Ectodermal cell (in vitro differentiated cells): ENCODE data around the gene ZFYVE19. TPM values are rescaled to one million over a fixed set of nuclear protein-coding genes. Genes with fewer than 3 reads are reported as not detected.

ENCODE experiments used
- H3K27ac ChIP-seq: 2 replicates; pipeline ENCODE4 v1.7.0; 2013; ENCODE audit warnings: mild to moderate bottlenecking, low read depth, low read length; ENCODE audit not compliant: insufficient read depth, poor library complexity, severe bottlenecking
- H3K27me3 ChIP-seq: 2 replicates; pipeline ENCODE4 v1.7.0; 2013; ENCODE audit warnings: mild to moderate bottlenecking, low read length; ENCODE audit not compliant: insufficient read depth, control insufficient read depth, poor library complexity, severe bottlenecking
- H3K36me3 ChIP-seq: one replicate; pipeline ENCODE4 v1.7.0; 2013; ENCODE audit warnings: low read length; ENCODE audit not compliant: control insufficient read depth, insufficient read depth
- H3K4me1 ChIP-seq: one replicate; pipeline ENCODE4 v1.7.0; 2013; ENCODE audit warnings: low read length; ENCODE audit not compliant: control insufficient read depth, insufficient read depth
- H3K4me3 ChIP-seq: 2 replicates; pipeline ENCODE4 v1.7.0; 2013; ENCODE audit warnings: low read depth, low read length, control low read depth; ENCODE audit not compliant: insufficient read depth
- H3K9me3 ChIP-seq: 2 replicates; pipeline ENCODE4 v1.7.0; 2013; ENCODE audit warnings: mild to moderate bottlenecking, low read length, moderate library complexity; ENCODE audit not compliant: control insufficient read depth
- WGBS, 2 experiments: methylation state at CpG; one replicate each; pipeline ENCODE4 v1.1.7; 2013; ENCODE audit warnings: missing lambda C conversion rate in 2 of 2; 5-methylcytosine and 5-hydroxymethylcytosine counted together
- polyA plus RNA-seq, 4 experiments: library from polyadenylated mRNA; stranded (reverse); fragments of 50-300 nt; gene quantifications; one replicate each; pipeline ENCODE4 v1.2.3, GENCODE V29; 2013

Gene ZFYVE19, protein sequence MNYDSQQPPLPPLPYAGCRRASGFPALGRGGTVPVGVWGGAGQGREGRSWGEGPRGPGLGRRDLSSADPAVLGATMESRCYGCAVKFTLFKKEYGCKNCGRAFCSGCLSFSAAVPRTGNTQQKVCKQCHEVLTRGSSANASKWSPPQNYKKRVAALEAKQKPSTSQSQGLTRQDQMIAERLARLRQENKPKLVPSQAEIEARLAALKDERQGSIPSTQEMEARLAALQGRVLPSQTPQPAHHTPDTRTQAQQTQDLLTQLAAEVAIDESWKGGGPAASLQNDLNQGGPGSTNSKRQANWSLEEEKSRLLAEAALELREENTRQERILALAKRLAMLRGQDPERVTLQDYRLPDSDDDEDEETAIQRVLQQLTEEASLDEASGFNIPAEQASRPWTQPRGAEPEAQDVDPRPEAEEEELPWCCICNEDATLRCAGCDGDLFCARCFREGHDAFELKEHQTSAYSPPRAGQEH
- polyA plus RNA-seq (2013, experiment 1 of 4) = 20.2 TPM
- polyA plus RNA-seq (2013, experiment 2 of 4) = 14.5 TPM
- 13.3 TPM for polyA plus RNA-seq (2013, experiment 3 of 4)
- polyA plus RNA-seq (2013, experiment 4 of 4) = 17.6 TPM

DNA sequence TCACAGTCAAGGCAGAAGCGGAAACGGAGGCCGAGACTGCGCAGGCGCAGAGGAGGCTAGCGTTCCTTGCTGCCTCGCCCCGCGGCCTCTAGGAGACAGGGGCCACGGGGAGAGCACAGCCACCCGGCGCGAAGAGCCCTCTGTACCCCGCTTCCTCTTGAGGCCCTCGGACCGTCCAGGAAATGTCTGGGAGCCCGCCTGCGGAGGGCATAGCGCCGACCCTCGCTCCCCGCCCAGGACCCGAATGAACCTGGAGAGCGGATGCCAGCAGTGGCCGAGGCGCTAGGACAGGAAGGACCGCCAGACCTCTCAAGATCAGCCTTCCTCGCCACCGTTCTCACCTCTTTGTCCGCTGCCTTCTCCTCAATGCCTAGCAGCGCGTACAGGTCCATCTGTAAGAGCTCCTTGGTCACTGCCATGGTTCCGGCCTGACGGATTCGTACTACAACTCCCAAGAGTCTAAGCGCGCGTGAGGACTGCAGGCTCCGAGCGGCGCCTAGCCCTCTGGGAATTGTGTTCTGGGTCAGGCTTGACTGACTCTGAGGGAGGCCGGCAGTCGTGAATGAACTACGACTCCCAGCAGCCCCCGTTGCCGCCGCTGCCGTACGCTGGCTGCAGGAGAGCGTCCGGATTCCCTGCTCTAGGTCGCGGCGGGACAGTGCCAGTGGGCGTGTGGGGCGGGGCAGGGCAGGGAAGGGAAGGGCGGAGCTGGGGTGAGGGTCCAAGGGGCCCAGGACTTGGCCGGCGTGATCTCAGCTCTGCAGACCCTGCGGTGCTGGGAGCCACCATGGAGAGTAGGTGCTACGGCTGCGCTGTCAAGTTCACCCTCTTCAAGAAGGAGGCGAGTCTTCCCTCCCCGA lies at the start of gene ZFYVE19, which contains the start of gene DNAJC17:
Gene ZFYVE19 (plus strand): TSS at position 62 of the 860 bp plus-strand sequence. CDS start 501 bp downstream, at position 563.
Gene DNAJC17 (minus strand): TSS at position 446 of the 860 bp plus-strand sequence. CDS start 27 bp downstream, at position 419.
- no peaks in the 10 kb centered on the region for H3K36me3 ChIP-seq
- peaks cover 6% of the 10 kb centered on the region for H3K4me1 ChIP-seq
- peak within 1 kb of the TSS; percentile 100 for H3K4me3 ChIP-seq
- no peak within 1 kb of the TSS for H3K27ac ChIP-seq
- H3K9me3 ChIP-seq = no peaks in the 10 kb centered on the region
- H3K27me3 ChIP-seq = no peaks in the 10 kb centered on the region
- 0 to 1% methylated on average over 64 of the region's 64 CpGs for WGBS, 2 experiments

DNA sequence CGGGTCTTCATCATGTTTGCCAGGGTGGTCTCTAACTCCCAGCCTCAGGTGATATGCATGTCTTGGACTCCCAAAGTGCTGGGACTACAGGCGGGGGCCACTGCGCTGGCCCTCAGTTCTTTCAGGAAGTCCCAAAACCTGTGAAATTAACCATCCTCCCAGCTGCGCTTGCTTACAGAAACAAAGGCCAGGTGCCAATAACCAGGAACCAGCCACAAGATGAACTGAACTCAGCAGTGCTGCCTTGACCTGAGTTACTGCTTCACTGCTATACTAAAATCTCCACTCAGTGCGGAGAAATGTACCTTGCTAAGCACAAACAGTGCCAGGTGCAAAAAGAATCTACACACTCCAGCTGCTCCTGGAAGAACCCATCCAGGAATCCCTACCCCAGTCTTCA lies 46.9 kb upstream of the ZFYVE19 start:
- H3K9me3 ChIP-seq = no peaks in the 10 kb centered on the region
- 95% methylated on average over 5 of the region's 5 CpGs for WGBS, 2 experiments
- H3K27me3 ChIP-seq = peaks cover 26% of the 10 kb centered on the region
- H3K36me3 ChIP-seq = no peaks in the 10 kb centered on the region
- H3K4me1 ChIP-seq = peaks cover 3% of the 10 kb centered on the region
- no peak overlapping the region for H3K4me3 ChIP-seq
- no peak overlapping the region for H3K27ac ChIP-seq

DNA sequence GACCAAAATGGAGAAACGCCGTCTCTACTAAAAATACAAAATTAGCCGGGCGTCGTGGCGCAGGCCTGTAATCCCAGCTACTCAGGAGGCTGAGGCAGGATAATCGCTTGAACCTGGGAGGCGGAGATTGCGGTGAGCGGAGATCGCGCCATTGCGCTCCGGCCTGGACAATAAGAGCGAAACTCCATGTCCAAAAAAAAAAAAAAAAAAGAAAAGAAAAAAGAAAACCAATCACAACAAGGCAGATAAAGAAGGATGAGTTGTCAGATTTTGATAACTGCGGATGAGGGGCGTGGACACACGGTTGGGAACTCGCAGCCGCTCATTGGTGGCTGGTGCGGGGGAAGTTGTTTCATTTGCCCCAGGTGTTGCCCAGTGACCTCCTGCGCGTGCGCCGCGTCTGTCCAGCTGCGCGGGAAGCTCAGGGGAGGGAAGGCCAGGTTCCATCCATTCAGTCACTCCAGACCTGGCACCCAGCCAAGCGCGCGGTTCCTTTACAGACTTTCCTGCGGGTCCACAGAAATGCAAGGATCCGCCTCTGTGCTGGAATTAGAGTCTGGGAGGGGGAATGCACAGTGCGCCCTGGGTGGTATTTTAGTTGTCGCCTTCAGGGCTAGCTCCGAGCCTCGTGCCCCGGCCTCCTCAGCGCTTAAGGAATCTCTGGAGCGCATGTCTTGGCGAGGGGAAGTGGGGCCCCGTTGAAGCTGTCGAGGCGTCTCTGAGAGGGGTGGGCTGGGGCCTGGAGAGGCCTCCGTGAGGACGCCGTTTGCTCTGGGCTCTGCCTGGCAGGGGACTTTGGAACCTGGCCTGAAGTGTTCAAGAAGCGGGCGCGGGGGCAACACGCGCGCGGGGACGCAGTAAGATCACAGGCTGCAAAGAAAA lies 43.7 kb upstream of the ZFYVE19 start:
- no peak overlapping the region for H3K27ac ChIP-seq
- peaks cover 18% of the 10 kb centered on the region for H3K4me1 ChIP-seq
- no peaks in the 10 kb centered on the region for H3K9me3 ChIP-seq
- peak overlapping the region; percentile 47 for H3K4me3 ChIP-seq
- 66% methylated on average over 55 of the region's 55 CpGs for WGBS, 2 experiments
- H3K36me3 ChIP-seq = no peaks in the 10 kb centered on the region
- peaks cover 30% of the 10 kb centered on the region for H3K27me3 ChIP-seq

DNA sequence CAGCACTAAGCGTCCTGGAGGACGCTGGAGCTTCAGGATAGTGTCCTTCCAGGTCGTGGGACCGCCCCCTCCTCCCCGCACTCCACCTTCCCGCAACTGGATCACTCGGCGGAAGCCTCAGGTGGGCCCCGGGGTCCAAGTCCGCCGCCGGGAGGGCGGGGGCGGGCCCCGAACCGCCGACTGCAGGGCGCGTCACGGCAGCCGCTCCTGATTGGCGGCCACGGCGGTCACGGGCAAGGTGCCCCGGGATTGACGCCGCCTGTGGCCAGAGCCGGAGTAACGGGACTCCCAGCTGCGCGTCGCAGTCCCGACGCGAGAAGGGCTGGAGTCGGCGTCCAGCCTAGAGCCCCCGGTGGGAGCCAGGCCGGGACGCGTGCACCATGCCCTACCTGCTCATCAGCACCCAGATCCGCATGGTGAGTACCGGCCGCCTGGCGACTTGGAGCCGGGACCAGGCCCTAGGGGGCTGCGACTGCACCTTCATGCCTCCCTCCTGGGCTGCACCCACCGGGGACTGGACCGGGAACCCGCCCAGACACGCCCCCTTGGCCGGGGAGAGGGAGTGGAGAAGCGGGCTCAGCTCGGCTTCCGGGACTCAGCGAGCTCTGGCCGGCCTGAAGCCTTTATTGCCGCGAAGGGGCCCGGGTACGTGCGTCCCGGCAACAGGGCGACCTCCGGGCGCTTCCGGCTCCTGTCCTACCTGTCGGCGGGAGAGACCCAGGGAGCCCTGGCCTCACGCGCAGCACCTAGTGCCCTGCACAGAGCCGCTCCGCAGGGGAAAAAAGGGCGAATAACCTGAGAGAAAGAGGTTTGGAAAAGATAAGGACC lies 42.9 kb upstream of the ZFYVE19 start, which contains the start of gene GCHFR:
Gene GCHFR (plus strand): TSS at position 268 of the 828 bp plus-strand sequence. CDS start 113 bp downstream, at position 381.
- H3K27ac ChIP-seq = no peak within 1 kb of the TSS
- H3K27me3 ChIP-seq = peaks cover 30% of the 10 kb centered on the region
- no peaks in the 10 kb centered on the region for H3K9me3 ChIP-seq
- H3K4me3 ChIP-seq = peak within 1 kb of the TSS; percentile 47
- H3K36me3 ChIP-seq = no peaks in the 10 kb centered on the region
- WGBS, 2 experiments = 1% methylated on average over 75 of the region's 75 CpGs
- H3K4me1 ChIP-seq = peaks cover 18% of the 10 kb centered on the region

DNA sequence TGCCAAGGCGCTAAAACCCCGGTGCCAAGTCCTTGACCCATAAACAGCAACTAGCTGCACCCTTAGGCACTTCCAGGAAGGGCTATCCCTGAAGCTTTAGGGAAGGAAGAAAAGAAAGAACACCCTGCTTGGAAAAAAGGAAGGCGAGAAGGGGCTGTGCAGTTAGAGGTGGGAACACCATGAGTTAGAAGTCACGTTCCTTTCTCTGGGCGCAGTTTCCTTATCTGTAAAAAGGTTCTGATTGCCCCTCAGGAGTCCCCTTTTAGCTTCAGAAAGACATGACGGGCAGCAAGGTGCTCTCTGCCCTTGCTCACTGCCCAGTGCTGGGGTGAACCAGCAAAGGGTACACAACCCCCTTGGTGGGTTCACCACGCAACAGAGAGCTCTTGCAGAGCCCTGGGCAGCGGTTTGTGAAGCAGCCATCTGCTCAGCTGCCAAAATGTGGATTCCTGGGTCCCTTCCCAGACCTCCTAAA lies 42.2 kb upstream of the ZFYVE19 start:
- no peaks in the 10 kb centered on the region for H3K36me3 ChIP-seq
- H3K9me3 ChIP-seq = no peaks in the 10 kb centered on the region
- 49 to 55% methylated on average over 8 of the region's 8 CpGs for WGBS, 2 experiments
- H3K27me3 ChIP-seq = peaks cover 30% of the 10 kb centered on the region
- H3K4me1 ChIP-seq = peaks cover 18% of the 10 kb centered on the region
- no peak overlapping the region for H3K27ac ChIP-seq
- H3K4me3 ChIP-seq = peak overlapping the region; percentile 47

DNA sequence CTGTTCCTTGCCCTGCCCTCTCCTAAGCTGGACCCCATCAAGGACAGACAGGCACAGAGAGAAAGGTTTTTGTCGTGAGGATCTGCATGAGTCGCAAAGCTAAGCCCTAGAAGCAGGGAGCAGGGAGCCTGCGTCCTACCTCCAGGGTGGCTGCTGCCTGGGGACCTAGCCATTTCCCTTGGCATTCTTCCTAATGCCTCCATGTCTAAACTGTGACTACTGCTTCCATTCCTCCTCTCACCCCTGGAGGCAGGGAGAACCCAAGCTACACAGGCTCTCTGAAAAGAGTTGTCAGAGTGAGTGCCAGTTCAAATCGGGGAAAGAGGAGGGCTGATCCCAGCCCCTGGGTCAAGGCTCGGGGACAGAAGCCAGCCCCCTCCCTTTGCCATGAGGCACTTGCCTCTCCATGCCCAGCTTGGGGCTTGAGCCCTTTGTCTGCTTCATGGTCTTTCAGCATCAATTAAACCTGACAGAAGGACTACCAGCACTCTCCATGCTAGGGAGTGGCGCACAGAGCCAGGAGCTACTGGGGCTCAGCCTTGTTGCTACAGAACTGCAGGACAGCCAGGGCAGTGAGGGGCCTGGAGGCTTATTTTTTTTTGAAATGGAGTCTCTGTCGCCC lies 40.6 kb upstream of the ZFYVE19 start:
- Histone ChIP-seq H3K27ac (no peak overlapping the region), H3K27me3 (peaks cover 30% of the 10 kb centered on the region), H3K4me3 (no peak overlapping the region), H3K9me3 (no peaks in the 10 kb centered on the region), H3K4me1 (peaks cover 18% of the 10 kb centered on the region), H3K36me3 (no peaks in the 10 kb centered on the region)
- 70 to 73% methylated on average over 7 of the region's 7 CpGs for WGBS, 2 experiments

DNA sequence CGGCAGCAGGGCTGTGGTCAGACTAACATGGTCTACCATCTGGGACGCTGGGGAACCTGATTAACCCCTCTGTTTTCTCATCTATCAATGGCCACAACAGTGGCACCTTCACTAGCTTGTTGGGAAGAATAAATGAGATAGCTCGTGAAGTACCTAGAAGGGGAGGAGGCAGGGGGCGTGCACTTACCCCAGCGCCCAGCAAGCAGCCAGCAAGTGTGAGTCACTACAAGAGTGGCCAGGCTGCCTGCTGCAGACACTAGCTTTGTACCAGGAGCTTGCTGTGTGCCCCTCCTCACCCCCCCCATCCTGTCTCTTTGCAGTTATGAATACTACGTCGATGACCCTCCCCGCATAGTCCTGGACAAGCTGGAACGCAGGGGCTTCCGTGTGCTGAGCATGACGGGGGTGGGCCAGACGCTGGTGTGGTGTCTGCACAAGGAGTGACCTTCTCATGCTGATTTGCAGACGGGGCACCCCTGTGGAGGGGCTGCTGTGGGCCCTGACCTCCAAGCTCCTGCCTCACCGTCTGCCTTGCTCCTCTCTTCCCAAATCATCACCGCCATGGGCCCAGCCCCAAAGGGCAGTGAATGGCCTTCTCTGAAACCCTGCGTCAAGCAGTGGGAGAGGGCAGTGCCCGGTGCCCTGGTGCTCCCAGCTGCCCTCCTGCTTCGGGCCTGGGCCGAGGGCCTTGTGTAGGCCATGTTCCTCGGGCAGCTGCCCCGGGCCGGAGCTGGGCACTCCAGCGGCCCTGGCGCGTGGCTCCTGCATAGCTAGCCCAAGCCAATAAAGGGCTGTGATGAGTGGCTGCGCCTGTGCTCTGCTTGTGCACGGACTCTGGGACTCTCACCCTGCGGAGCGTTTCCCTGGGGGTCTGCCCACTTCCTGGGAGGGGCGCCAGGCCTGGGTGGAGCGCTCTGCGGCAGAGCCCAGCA lies 39.7 kb upstream of the ZFYVE19 start:
- H3K9me3 ChIP-seq = no peaks in the 10 kb centered on the region
- no peaks in the 10 kb centered on the region for H3K36me3 ChIP-seq
- peaks cover 18% of the 10 kb centered on the region for H3K4me1 ChIP-seq
- peaks cover 30% of the 10 kb centered on the region for H3K27me3 ChIP-seq
- WGBS, 2 experiments = 84% methylated on average over 32 of the region's 32 CpGs
- no peak overlapping the region for H3K4me3 ChIP-seq
- H3K27ac ChIP-seq = no peak overlapping the region
